HS-27A (cell line): Measurements from ENCODE around the gene WDR59.
A peak's percentile ranks its signal among the peaks of the same experiment; 100 is the strongest.

Experiments used
- DNase-seq: peaks from one replicate; pipeline ENCODE4 v3.0.0-alpha.2; 2012; ENCODE audit warnings: low read depth, missing footprints

Gene WDR59

GRCh38 chr16:74903901-74904678, 80.8 kb downstream of the WDR59 start:
- DNase-seq: no peak

DNA sequence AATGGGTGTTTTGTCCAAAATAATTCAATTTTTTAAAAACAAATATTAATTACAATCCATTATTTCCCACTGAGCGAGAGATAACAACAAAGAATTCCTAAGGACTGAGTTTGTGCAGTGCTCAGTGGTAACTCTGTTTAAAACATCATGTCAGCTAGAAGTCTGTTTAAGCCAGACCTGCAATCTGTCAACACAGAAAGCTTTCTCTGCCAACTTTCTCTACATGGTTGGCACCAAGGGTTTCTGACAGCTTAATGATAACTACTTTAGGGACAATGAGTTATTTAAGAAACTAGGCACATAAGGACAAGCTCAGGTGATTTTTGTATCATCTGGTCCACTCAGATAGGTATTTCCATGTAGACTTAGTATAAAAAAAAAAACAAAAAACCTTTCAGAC, 81.8 kb downstream of the WDR59 start:
- no peak for DNase-seq

- DNase-seq: no peak
Measured at GRCh38 chr16:74902161-74902560, 82.8 kb downstream of the WDR59 start.

DNA sequence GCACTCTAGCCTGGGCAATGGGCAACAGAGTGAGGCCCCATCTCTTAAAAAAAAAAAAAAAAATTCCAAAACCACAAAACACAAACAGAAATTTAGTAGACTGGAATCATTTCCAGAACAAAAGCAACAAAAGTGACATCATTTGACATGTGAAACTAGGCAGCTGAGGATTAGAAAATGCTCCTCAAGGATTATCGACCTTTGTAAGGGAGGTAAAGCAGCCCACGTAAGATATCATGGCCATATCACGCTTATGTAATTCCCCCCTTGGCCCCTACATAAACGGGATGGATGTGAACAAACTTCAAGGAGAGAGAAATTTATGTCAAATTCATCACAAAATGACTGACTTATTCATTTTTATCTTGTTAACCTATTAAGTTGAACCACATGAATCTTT, 83.3 kb downstream of the WDR59 start:
- no peak for DNase-seq

GRCh38 chr16:74899816-74900215, 85.1 kb downstream of the WDR59 start:
- DNase-seq: no peak

- DNase-seq: no peak
Measured at GRCh38 chr16:74898659-74899058, 86.3 kb downstream of the WDR59 start.

- DNase-seq: peak; percentile 33
Measured at GRCh38 chr16:74896389-74897370, 88.2 kb downstream of the WDR59 start.

- DNase-seq: no peak
Measured at GRCh38 chr16:74893541-74893940, 91.4 kb downstream of the WDR59 start.

DNA sequence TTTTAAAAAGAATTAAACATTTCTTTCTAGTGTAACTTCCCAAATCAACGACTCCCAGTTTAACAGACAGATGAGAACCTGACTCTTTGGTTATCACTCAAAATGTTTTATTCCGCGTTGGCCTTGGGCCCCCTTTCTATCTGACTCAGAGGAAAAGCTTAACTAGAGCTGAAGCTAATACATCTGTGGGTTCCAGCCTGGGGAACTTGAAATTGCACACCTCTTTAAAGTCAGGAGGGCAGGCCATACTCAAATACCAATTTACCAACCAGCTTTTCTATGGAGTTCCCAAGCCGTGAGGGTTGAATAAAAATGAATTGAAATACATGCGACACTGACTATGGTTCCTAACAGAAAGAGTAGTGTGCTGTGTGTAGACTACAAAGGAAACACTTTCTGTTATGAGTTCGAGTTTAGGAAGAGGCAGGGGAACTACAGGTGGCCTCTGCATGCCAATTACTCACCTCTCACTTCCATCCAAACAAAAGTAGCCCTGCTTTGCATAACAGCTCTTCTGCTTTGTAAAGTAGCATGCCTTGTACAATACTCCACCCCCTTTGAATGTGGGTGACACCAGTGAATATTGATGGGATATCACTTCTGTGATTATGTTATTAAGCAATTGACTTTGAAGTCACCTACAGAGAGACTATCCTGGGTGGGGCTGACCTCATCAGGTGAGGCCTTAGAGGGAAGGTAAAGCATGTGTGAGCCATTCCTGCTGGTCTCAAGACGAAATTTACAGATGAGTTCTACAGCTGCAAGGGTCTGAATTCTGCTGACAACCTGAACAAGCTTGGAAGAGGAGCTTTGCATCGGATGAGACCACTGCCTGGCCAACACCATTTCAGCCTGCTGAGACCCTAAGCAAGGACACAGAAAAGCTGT, 92.1 kb downstream of the WDR59 start:
- no peak for DNase-seq

DNA sequence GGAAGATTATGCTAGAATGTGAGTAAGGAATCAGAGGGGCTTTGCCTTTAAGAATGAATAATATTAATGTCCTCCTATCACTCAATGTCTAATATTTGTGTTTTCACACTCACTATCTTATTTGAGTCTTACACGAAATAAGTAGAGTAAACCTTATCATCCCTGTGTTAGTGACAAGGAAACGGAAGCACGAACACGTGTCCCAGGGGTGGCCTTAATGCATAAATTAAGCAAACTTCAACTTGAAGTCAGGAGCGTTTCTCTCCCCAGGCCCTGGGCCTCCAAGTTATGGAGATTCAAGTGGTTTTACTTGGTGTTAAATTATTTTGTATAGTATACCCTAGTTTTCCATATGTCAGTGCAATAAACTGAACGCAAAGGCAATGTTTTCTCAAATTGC, 96.0 kb downstream of the WDR59 start:
- no peak for DNase-seq

- DNase-seq: no peak
Measured at GRCh38 chr16:74888232-74888862, 96.6 kb downstream of the WDR59 start.

- DNase-seq: no peak
Measured at GRCh38 chr16:74887084-74887483, 97.8 kb downstream of the WDR59 start.

- DNase-seq: no peak
Measured at GRCh38 chr16:74877706-74878105, 107.2 kb downstream of the WDR59 start.

- no peak for DNase-seq
Measured at GRCh38 chr16:74874912-74875546, 109.9 kb downstream of the WDR59 start.

- DNase-seq: no peak
Measured at GRCh38 chr16:74874123-74874522, 110.8 kb downstream of the WDR59 start.

GRCh38 chr16:74872302-74872701, 112.6 kb downstream of the WDR59 start:
- no peak for DNase-seq

GRCh38 chr16:74871608-74872007, 113.3 kb downstream of the WDR59 start:
- DNase-seq: no peak

- no peak for DNase-seq
Measured at GRCh38 chr16:74868501-74868900, 116.4 kb downstream of the WDR59 start.

GRCh38 chr16:74868035-74868434, 116.9 kb downstream of the WDR59 start:
- no peak for DNase-seq

DNA sequence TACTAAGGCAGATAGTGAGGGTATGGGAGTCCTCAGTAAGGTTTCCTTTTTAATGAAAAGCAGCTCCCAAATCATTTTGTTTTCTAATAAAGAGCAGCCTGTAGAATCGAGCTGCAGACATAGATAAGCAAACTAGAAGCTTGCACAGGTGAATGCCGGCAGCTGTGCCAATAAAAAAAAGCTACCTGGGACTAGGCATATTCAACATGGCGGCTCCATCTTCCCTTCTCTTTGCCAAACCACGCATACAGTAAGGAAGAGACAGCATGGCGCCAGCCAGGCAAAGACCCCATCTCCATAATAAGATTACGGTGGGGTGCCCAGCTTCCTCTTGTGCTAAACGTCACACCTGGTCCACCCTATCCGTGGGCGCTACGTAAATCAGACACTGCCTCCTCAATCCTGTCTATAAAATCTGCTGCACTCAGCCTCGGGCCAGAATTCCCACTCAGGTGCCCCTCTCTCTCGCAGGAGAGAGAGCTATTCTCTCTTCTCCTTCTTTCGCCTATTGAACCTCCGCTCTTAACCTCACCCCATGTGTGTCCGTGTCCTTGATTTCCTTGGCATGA, 117.6 kb downstream of the WDR59 start:
- no peak for DNase-seq
